ENCODE data around the gene CHD1.

GRCh38 chr5:98872674-98873073 lies 56.1 kb downstream of the CHD1 start:
- no peak for TF ChIP-seq CTCF (IDR thresholded peaks at IDR 0.05)
- TF ChIP-seq POLR2A (IDR thresholded peaks at IDR 0.05) = no peak
- TF ChIP-seq POLR2AphosphoS5 (IDR thresholded peaks at IDR 0.05) = no peak

Data from upper lobe of left lung (tissue), 4 donors.